Endothelial cell of umbilical vein (primary cell): ENCODE results near the gene ANKRD36C. TPM values are rescaled to one million over a fixed set of nuclear protein-coding genes. Genes with fewer than 3 reads are reported as not detected.
"Not testable (repeated sequence)": the region's sequence is repeated elsewhere in the genome, so short reads cannot be mapped to it uniquely, and the experiment has no call there.

Source experiments
- BruUV-seq: library from RNA; stranded (reverse); fragments of 400-500 nt; replicated peaks from 2 replicates; lab custom pipeline; 2021; lab: Mats Ljungman, UMichigan
- CTCF ChIA-PET: fragments of 300-600, 350-600 bp; sonication (Branson Sonifier 250); formaldehyde crosslinking; loops from one replicate; lab custom pipeline; 2021; ENCODE audit warnings: antibody characterized with exemption, inconsistent platforms; lab: Charles Lee
- POLR2A ChIA-PET: fragments of 300-600, 350-600 bp; sonication (Branson Sonifier 250); formaldehyde crosslinking; loops from one replicate; lab custom pipeline; 2021; ENCODE audit warnings: antibody characterized with exemption, inconsistent platforms; lab: Charles Lee
- DNase-seq: peaks from one replicate; pipeline ENCODE4 v3.0.0-alpha.2; 2011; ENCODE audit warnings: low read depth, low spot score
- FAIRE-seq: peaks from 2 replicates; lab custom pipeline; 2011; peaks lifted over from hg19 to GRCh38; lab: Jason Lieb, UNC
- H2AFZ ChIP-seq: 2 replicates; pipeline ENCODE4 v1.6.0; 2012; ENCODE audit warnings: low read depth, low read length, control low read depth, inconsistent platforms
- H3K27ac ChIP-seq: 2 replicates; pipeline ENCODE4 v1.5.1; 2011; ENCODE audit warnings: low read depth, mild to moderate bottlenecking, control low read depth, low read length, moderate library complexity; ENCODE audit not compliant: insufficient read depth
- H3K27me3 ChIP-seq, 2 experiments: 2 replicates each; pipeline versions ENCODE4 v1.6.0 to v1.6.1; 2011; ENCODE audit warnings: low read length in 2 of 2, mixed read lengths in 1 of 2; ENCODE audit not compliant: control insufficient read depth in 2 of 2, insufficient read depth in 2 of 2
- H3K36me3 ChIP-seq, 2 experiments: 2 replicates in 1 of 2; 3 replicates in 1 of 2; pipeline ENCODE4 v1.5.1; 2011; ENCODE audit warnings: low read length in 2 of 2, mild to moderate bottlenecking in 1 of 2, moderate library complexity in 1 of 2; ENCODE audit not compliant: control insufficient read depth in 2 of 2, insufficient read depth in 2 of 2; ENCODE audit errors: extremely low read depth in 1 of 2
- H3K4me1 ChIP-seq: 3 replicates; pipeline ENCODE4 v1.5.1; 2011; ENCODE audit warnings: mild to moderate bottlenecking, low read length; ENCODE audit not compliant: control insufficient read depth, insufficient read depth; ENCODE audit errors: extremely low read depth
- H3K4me2 ChIP-seq: 2 replicates; pipeline ENCODE4 v1.6.1; 2011; ENCODE audit warnings: low read length, control low read depth, mixed read lengths; ENCODE audit not compliant: insufficient read depth
- H3K4me3 ChIP-seq, 3 experiments: fragments of 200-600 bp in 1 of 3; sonication (generic), shearing (Covaris generic) in 1 of 3; replicated peaks in 1 of 3; 2 replicates each; pipeline ENCODE4 v1.5.1; 2011 to 2016; ENCODE audit warnings: control low read depth in 3 of 3, low read length in 3 of 3, mild to moderate bottlenecking in 2 of 3, inconsistent platforms in 1 of 3, low read depth in 1 of 3, moderate library complexity in 1 of 3; ENCODE audit not compliant: insufficient read depth in 1 of 3
- H3K79me2 ChIP-seq: 2 replicates; pipeline ENCODE4 v1.6.0; 2012; ENCODE audit warnings: low read length, inconsistent platforms; ENCODE audit not compliant: control insufficient read depth, insufficient read depth
- H3K9ac ChIP-seq: replicated peaks from 2 replicates; pipeline ENCODE3; 2011; ENCODE audit warnings: low read length, control low read depth; ENCODE audit not compliant: insufficient read depth; ENCODE audit errors: extremely low read depth
- H3K9me1 ChIP-seq: replicated peaks from 3 replicates; pipeline ENCODE4 v1.6.0; 2011; ENCODE audit warnings: mild to moderate bottlenecking, low read length; ENCODE audit not compliant: control insufficient read depth, insufficient read depth; ENCODE audit errors: extremely low read depth
- H3K9me3 ChIP-seq: replicated peaks from 2 replicates; pipeline ENCODE4 v1.5.1; 2012; ENCODE audit warnings: low read length, inconsistent platforms; ENCODE audit not compliant: control insufficient read depth, insufficient read depth
- H4K20me1 ChIP-seq: replicated peaks from 2 replicates; pipeline ENCODE3; 2011; ENCODE audit warnings: mild to moderate bottlenecking, low read length; ENCODE audit not compliant: control insufficient read depth, insufficient read depth; ENCODE audit errors: extremely low read depth
- FOS ChIP-seq: IDR thresholded peaks from 2 replicates; pipeline ENCODE4 v1.6.1; 2011; ENCODE audit warnings: mild to moderate bottlenecking, low read length, moderate library complexity, borderline replicate concordance; ENCODE audit not compliant: insufficient read depth
- GATA2 ChIP-seq: IDR thresholded peaks from 2 replicates; pipeline ENCODE4 v1.7.0; 2011; ENCODE audit warnings: low read depth, mild to moderate bottlenecking, moderate library complexity, mixed read lengths, low read length; ENCODE audit not compliant: insufficient read length, insufficient read depth
- JUN ChIP-seq: IDR thresholded peaks from 2 replicates; pipeline ENCODE4 v1.6.1; 2011; ENCODE audit warnings: borderline replicate concordance, low read depth; ENCODE audit not compliant: insufficient read length, insufficient read depth
- dilution Hi-C: fragments of 300-500 bp; cut with MboI; formaldehyde crosslinking; loops from one replicate; pipeline ENCODE4 v1.15.0; 2019; ENCODE audit warnings: low sequenced_read_pairs; ENCODE audit not compliant: extremely low pct_ligation_motif_present
- intact Hi-C: fragments of 100-400 bp; cut with micrococcal nuclease; formaldehyde crosslinking; loops from one replicate; pipeline ENCODE4 v1.10.0; 2022
- polyA plus RNA-seq, 4 experiments: library from polyadenylated mRNA; depleted of rRNA in 3 of 4; stranded (reverse) in 3 of 4; unstranded in 1 of 4; fragments of >200 nt; gene quantifications; 2 replicates each; pipeline versions ENCODE4 v1.2.1 to v1.2.3, GENCODE V29; 2011 to 2012; ENCODE audit warnings: missing spikeins in 1 of 4
- total RNA-seq: library from RNA; stranded (reverse); gene quantifications from 2 replicates; pipeline ENCODE4 v1.2.3, GENCODE V29; 2021

Gene ANKRD36C
- total and polyA plus RNA-seq, 2 donors (not counting 3 experiments of a cell fraction or from before 2014, with no cell fraction given), result 4.4 to 108 TPM

DNA sequence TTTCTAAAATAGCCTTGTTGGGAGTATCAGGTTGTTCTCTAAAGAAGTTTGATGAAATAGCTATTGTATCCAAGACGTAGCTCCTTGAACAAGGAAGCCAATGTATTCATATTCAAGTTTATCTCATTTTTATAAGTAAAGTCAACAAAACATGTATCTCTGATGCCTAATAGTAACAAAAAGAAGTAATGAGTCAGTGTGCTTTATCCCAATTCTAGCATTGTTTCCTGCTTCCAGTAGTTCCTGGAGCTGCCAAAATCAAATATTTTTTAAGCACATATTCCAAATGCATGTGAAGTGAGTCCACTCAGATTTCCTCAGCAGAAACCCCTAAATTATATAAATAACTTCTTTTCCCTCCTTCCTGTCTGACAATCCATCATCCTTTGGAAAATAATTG lies 74.6 kb downstream of the ANKRD36C start:
- Histone ChIP-seq H3K4me1 (peaks cover 59% of the 10 kb centered on the region), H3K27ac (peak overlapping the region; percentile 60), H3K4me2 (peak overlapping the region; percentile 46)
- BruUV-seq, POLR2A ChIA-PET, dilution Hi-C loops, FAIRE-seq, H3K9me3 ChIP-seq, H3K79me2 ChIP-seq, H3K9ac ChIP-seq, intact Hi-C loops, H3K4me3 ChIP-seq, H3K36me3 ChIP-seq, CTCF ChIA-PET, H4K20me1 ChIP-seq, H3K9me1 ChIP-seq, H2AFZ ChIP-seq, H3K27me3 ChIP-seq: not testable (repeated sequence)
- TF ChIP-seq GATA2 (peak; percentile 33), FOS (peak; percentile 44)
- DNase-seq, result peak; percentile 7

DNA sequence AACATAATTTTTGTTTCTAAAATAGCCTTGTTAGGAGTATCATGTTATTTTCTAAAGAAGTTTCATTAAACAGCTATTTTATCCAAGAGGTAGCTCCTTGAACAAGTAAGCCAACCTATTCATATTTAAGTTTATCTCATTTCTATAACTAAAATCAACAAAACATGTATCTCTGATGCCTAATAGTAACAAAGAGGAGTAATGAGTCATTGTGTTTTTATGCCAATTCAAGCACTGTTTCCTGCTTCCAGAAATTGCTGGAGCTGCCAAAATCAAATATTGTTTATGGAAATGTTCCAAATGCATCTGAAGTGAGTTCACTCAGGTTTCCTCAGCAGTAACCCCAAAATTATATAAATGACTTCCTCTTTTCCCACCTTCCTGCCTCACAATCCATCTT lies 76.5 kb downstream of the ANKRD36C start:
- H3K9ac ChIP-seq, dilution Hi-C loops, CTCF ChIA-PET, H3K4me3 ChIP-seq, BruUV-seq, H3K9me3 ChIP-seq, H3K27me3 ChIP-seq, H3K79me2 ChIP-seq, H3K4me2 ChIP-seq, H4K20me1 ChIP-seq, H3K36me3 ChIP-seq, FAIRE-seq, intact Hi-C loops, H3K9me1 ChIP-seq, H2AFZ ChIP-seq, POLR2A ChIA-PET: not testable (repeated sequence)
- peak; percentile 39 for TF ChIP-seq JUN
- peak; percentile 53 for TF ChIP-seq FOS
- TF ChIP-seq GATA2, result peak; percentile 47
- peak; percentile 38 for DNase-seq
- H3K4me1 ChIP-seq, result peaks cover 68% of the 10 kb centered on the region
- peak overlapping the region; percentile 40 for H3K27ac ChIP-seq
